Measurements from ENCODE around the gene NAE1. TPM values are rescaled to one million over a fixed set of nuclear protein-coding genes. Genes with fewer than 3 reads are reported as not detected.

NAE1 gene
- polyA plus RNA-seq, 1 donor (not counting 4 experiments of a cell fraction or from before 2014, with no cell fraction given) = 113 TPM

DNA sequence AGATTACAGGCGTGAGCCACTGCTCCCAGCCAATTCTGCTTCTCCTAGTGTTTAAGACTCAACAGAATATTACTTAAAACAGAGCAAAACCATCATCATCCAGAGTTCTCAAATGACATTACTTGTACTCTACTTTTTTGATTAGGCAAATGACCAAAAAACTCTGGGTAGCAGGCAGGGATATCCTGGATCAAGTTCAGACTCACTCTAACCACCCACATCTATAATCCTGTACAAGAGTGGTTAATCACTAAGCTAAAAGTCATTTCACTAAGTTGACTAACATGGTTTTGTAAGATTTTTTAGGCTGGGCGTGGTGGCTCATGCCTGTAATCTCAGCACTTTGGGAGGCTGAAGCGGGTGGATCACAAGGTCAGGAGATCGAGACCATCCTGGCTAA is 6.8 kb downstream of the NAE1 start:
- Histone ChIP-seq H3K36me3 (ENCODE audit: control insufficient read depth in 2 of 2, extremely low read depth in 1 of 2, insufficient read depth in 2 of 2, low read length in 2 of 2) (peaks cover 16 to 25% of the 10 kb centered on the region in 2 experiments), H2AFZ (ENCODE audit: control insufficient read depth, low read length) (no peak overlapping the region), H3K9ac (ENCODE audit: control insufficient read depth, extremely low read depth, insufficient read depth, low read length) (no peak overlapping the region), H3K4me3 (ENCODE audit: control insufficient read depth in 2 of 3, extremely low read depth in 1 of 3, insufficient read depth in 2 of 3, low read depth in 1 of 3, low read length in 3 of 3) (no peak overlapping the region), H3K79me2 (ENCODE audit: control insufficient read depth, insufficient read depth, low read length) (peaks cover 26% of the 10 kb centered on the region), H3K4me1 (ENCODE audit: control insufficient read depth, extremely low read depth, insufficient read depth, low read length) (peaks cover 2% of the 10 kb centered on the region), H3K4me2 (ENCODE audit: control insufficient read depth, extremely low read depth, insufficient read depth, low read depth, low read length) (no peak overlapping the region), H3K9me3 (ENCODE audit: control insufficient read depth, low read depth, low read length) (no peaks in the 10 kb centered on the region), H3K27me3 (ENCODE audit: control insufficient read depth, extremely low read depth, insufficient read depth, low read length) (no peaks in the 10 kb centered on the region), H4K20me1 (ENCODE audit: control insufficient read depth, extremely low read depth, insufficient read depth, low read length) (no peaks in the 10 kb centered on the region), H3K27ac (ENCODE audit: control insufficient read depth, insufficient read depth, low read length) (no peak overlapping the region), H3K9me1 (ENCODE audit: control insufficient read depth, extremely low read depth, insufficient read depth, low read length) (no peaks in the 10 kb centered on the region)
- DNase-seq (ENCODE audit: low read depth, low spot score) = no peak
- no peak for FAIRE-seq
- dilution Hi-C loops (cut with MboI; ENCODE audit: extremely low pct_ligation_motif_present, low sequenced_read_pairs) = no loop called here
- no peak for TF ChIP-seq EZH2 (IDR thresholded peaks at IDR 0.05; ENCODE audit: low read length)
- TF ChIP-seq, protein P1, sequence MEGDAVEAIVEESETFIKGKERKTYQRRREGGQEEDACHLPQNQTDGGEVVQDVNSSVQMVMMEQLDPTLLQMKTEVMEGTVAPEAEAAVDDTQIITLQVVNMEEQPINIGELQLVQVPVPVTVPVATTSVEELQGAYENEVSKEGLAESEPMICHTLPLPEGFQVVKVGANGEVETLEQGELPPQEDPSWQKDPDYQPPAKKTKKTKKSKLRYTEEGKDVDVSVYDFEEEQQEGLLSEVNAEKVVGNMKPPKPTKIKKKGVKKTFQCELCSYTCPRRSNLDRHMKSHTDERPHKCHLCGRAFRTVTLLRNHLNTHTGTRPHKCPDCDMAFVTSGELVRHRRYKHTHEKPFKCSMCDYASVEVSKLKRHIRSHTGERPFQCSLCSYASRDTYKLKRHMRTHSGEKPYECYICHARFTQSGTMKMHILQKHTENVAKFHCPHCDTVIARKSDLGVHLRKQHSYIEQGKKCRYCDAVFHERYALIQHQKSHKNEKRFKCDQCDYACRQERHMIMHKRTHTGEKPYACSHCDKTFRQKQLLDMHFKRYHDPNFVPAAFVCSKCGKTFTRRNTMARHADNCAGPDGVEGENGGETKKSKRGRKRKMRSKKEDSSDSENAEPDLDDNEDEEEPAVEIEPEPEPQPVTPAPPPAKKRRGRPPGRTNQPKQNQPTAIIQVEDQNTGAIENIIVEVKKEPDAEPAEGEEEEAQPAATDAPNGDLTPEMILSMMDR (optimal IDR thresholded peaks at IDR 0.05 in 1 of 3, IDR thresholded peaks at IDR 0.05 in 1 of 3, conservative IDR thresholded peaks at IDR 0.05 in 1 of 3; ENCODE audit: extremely low read depth in 1 of 3, insufficient read depth in 2 of 3, low read length in 3 of 3) = no peak

- dilution Hi-C loops (cut with MboI; ENCODE audit: extremely low pct_ligation_motif_present, low sequenced_read_pairs) = no loop called here
- Histone ChIP-seq H3K27ac (ENCODE audit: control insufficient read depth, insufficient read depth, low read length) (no peak overlapping the region), H3K9me1 (ENCODE audit: control insufficient read depth, extremely low read depth, insufficient read depth, low read length) (no peaks in the 10 kb centered on the region), H3K9ac (ENCODE audit: control insufficient read depth, extremely low read depth, insufficient read depth, low read length) (no peak overlapping the region), H3K9me3 (ENCODE audit: control insufficient read depth, low read depth, low read length) (no peaks in the 10 kb centered on the region), H2AFZ (ENCODE audit: control insufficient read depth, low read length) (no peak overlapping the region), H3K27me3 (ENCODE audit: control insufficient read depth, extremely low read depth, insufficient read depth, low read length) (no peaks in the 10 kb centered on the region), H3K4me2 (ENCODE audit: control insufficient read depth, extremely low read depth, insufficient read depth, low read depth, low read length) (no peak overlapping the region), H3K4me1 (ENCODE audit: control insufficient read depth, extremely low read depth, insufficient read depth, low read length) (peaks cover 11% of the 10 kb centered on the region), H3K79me2 (ENCODE audit: control insufficient read depth, insufficient read depth, low read length) (no peaks in the 10 kb centered on the region), H3K36me3 (ENCODE audit: control insufficient read depth in 2 of 2, extremely low read depth in 1 of 2, insufficient read depth in 2 of 2, low read length in 2 of 2) (peaks cover 9 to 15% of the 10 kb centered on the region in 2 experiments), H3K4me3 (ENCODE audit: control insufficient read depth in 2 of 3, extremely low read depth in 1 of 3, insufficient read depth in 2 of 3, low read depth in 1 of 3, low read length in 3 of 3) (no peak overlapping the region), H4K20me1 (ENCODE audit: control insufficient read depth, extremely low read depth, insufficient read depth, low read length) (no peaks in the 10 kb centered on the region)
- DNase-seq (ENCODE audit: low read depth, low spot score) (no peak), FAIRE-seq (no peak)
- no peak for TF ChIP-seq EZH2 (IDR thresholded peaks at IDR 0.05; ENCODE audit: low read length)
- TF ChIP-seq, protein P1 (optimal IDR thresholded peaks at IDR 0.05 in 1 of 3, IDR thresholded peaks at IDR 0.05 in 1 of 3, conservative IDR thresholded peaks at IDR 0.05 in 1 of 3; ENCODE audit: extremely low read depth in 1 of 3, insufficient read depth in 2 of 3, low read length in 3 of 3) = no peak
Observed at GRCh38 chr16:66814734-66815133, 16.0 kb downstream of the NAE1 start.

Data from keratinocyte (primary cell).